HG02852 (cell line): Measurements from ENCODE around the gene TOM1L1.

Experiments used
- ATAC-seq: cut with Tn5 transposase; IDR thresholded peaks from one replicate; pipeline ENCODE4 v1.9.1; 2021; ENCODE audit warnings: mild to moderate bottlenecking, moderate library complexity; ENCODE audit not compliant: unreplicated experiment

TOM1L1 gene

GRCh38 chr17:54985476-54985875, 84.8 kb downstream of the TOM1L1 start:
- ATAC-seq, result no peak

DNA sequence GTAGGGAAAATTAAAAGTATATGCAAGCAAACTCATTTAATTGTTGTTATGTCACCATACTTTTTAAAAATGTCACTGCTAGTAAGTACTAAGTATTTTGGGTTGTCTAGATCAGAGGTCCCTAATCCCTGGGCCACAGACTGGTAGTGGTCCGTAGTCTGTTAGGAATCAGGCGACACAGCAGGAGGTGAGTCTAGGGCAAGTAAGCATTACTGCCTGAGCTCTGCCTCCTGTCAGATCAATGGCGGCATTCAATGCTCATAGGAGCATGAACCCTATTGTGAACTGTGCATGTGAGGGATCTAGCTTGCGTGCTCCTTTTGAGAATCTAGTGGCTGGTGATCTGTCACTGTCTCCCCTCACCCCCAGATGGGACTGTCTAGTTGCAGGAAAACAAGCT, 89.5 kb downstream of the TOM1L1 start:
- ATAC-seq, result no peak

DNA sequence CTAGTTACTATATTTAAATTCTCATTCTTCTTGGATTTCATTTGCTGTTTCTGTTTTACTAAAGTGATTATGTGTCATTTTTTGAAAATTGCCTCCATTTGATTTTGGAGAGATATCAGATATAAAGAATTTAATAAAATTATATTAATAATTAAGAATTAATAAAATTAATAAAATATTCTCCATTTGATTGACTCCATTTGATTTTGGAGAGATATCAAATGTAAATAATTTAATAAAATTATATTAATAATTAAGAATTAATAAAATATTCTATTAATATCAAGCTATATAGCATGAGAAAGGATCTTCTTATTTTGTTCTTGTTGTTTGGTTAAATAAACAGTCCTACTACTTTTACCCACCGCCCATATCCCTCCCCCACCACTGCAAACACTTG, 90.9 kb downstream of the TOM1L1 start:
- no peak for ATAC-seq

- ATAC-seq, result no peak
Observed at GRCh38 chr17:54992797-54993639, 92.4 kb downstream of the TOM1L1 start.

- no peak for ATAC-seq
Observed at GRCh38 chr17:54996441-54996840, 95.8 kb downstream of the TOM1L1 start.

- no peak for ATAC-seq
Observed at GRCh38 chr17:55002458-55002857, 101.8 kb downstream of the TOM1L1 start.

DNA sequence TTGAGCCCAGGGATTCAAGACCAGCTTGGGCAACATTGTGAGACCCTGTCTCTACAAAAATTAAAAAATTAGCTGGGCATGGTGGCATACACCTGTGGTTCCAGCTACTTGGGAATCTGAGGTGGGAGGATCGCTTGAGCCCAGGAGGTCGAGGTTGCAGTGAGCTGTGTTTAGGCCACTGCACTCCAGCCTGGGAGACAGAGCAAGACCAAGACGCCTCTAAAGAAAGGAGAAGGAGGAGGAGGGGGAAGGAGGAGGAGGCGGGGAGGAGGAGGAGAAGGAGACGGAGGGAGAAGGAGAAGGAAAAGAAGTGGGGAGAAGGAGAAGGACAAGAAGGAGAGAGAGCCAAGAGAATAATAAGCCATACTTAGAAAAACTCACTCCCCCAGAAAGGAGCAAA, 103.8 kb downstream of the TOM1L1 start:
- no peak for ATAC-seq

GRCh38 chr17:55005520-55005919, 104.9 kb downstream of the TOM1L1 start:
- ATAC-seq, result no peak
